Endothelial cell of umbilical vein (primary cell): ENCODE data around the gene DYNLT1. TPM values are rescaled to one million over a fixed set of nuclear protein-coding genes. Genes with fewer than 3 reads are reported as not detected.

Source experiments
- BruUV-seq: library from RNA; stranded (reverse); fragments of 400-500 nt; replicated peaks from 2 replicates; lab custom pipeline; 2021; lab: Mats Ljungman, UMichigan
- CTCF ChIA-PET: fragments of 300-600, 350-600 bp; sonication (Branson Sonifier 250); formaldehyde crosslinking; loops from one replicate; lab custom pipeline; 2021; ENCODE audit warnings: antibody characterized with exemption, inconsistent platforms; lab: Charles Lee
- POLR2A ChIA-PET: fragments of 300-600, 350-600 bp; sonication (Branson Sonifier 250); formaldehyde crosslinking; loops from one replicate; lab custom pipeline; 2021; ENCODE audit warnings: antibody characterized with exemption, inconsistent platforms; lab: Charles Lee
- DNase-seq: peaks from one replicate; pipeline ENCODE4 v3.0.0-alpha.2; 2011; ENCODE audit warnings: low read depth, low spot score
- FAIRE-seq: peaks from 2 replicates; lab custom pipeline; 2011; peaks lifted over from hg19 to GRCh38; lab: Jason Lieb, UNC
- H2AFZ ChIP-seq: 2 replicates; pipeline ENCODE4 v1.6.0; 2012; ENCODE audit warnings: low read depth, low read length, control low read depth, inconsistent platforms
- H3K27ac ChIP-seq: 2 replicates; pipeline ENCODE4 v1.5.1; 2011; ENCODE audit warnings: low read depth, mild to moderate bottlenecking, control low read depth, low read length, moderate library complexity; ENCODE audit not compliant: insufficient read depth
- H3K27me3 ChIP-seq, 2 experiments: 2 replicates each; pipeline versions ENCODE4 v1.6.0 to v1.6.1; 2011; ENCODE audit warnings: low read length in 2 of 2, mixed read lengths in 1 of 2; ENCODE audit not compliant: control insufficient read depth in 2 of 2, insufficient read depth in 2 of 2
- H3K36me3 ChIP-seq, 2 experiments: 2 replicates in 1 of 2; 3 replicates in 1 of 2; pipeline ENCODE4 v1.5.1; 2011; ENCODE audit warnings: low read length in 2 of 2, mild to moderate bottlenecking in 1 of 2, moderate library complexity in 1 of 2; ENCODE audit not compliant: control insufficient read depth in 2 of 2, insufficient read depth in 2 of 2; ENCODE audit errors: extremely low read depth in 1 of 2
- H3K4me1 ChIP-seq: 3 replicates; pipeline ENCODE4 v1.5.1; 2011; ENCODE audit warnings: mild to moderate bottlenecking, low read length; ENCODE audit not compliant: control insufficient read depth, insufficient read depth; ENCODE audit errors: extremely low read depth
- H3K4me2 ChIP-seq: 2 replicates; pipeline ENCODE4 v1.6.1; 2011; ENCODE audit warnings: low read length, control low read depth, mixed read lengths; ENCODE audit not compliant: insufficient read depth
- H3K4me3 ChIP-seq, 3 experiments: fragments of 200-600 bp in 1 of 3; sonication (generic), shearing (Covaris generic) in 1 of 3; replicated peaks in 1 of 3; 2 replicates each; pipeline ENCODE4 v1.5.1; 2011 to 2016; ENCODE audit warnings: control low read depth in 3 of 3, low read length in 3 of 3, mild to moderate bottlenecking in 2 of 3, inconsistent platforms in 1 of 3, low read depth in 1 of 3, moderate library complexity in 1 of 3; ENCODE audit not compliant: insufficient read depth in 1 of 3
- H3K79me2 ChIP-seq: 2 replicates; pipeline ENCODE4 v1.6.0; 2012; ENCODE audit warnings: low read length, inconsistent platforms; ENCODE audit not compliant: control insufficient read depth, insufficient read depth
- H3K9ac ChIP-seq: replicated peaks from 2 replicates; pipeline ENCODE3; 2011; ENCODE audit warnings: low read length, control low read depth; ENCODE audit not compliant: insufficient read depth; ENCODE audit errors: extremely low read depth
- H3K9me1 ChIP-seq: replicated peaks from 3 replicates; pipeline ENCODE4 v1.6.0; 2011; ENCODE audit warnings: mild to moderate bottlenecking, low read length; ENCODE audit not compliant: control insufficient read depth, insufficient read depth; ENCODE audit errors: extremely low read depth
- H3K9me3 ChIP-seq: replicated peaks from 2 replicates; pipeline ENCODE4 v1.5.1; 2012; ENCODE audit warnings: low read length, inconsistent platforms; ENCODE audit not compliant: control insufficient read depth, insufficient read depth
- H4K20me1 ChIP-seq: replicated peaks from 2 replicates; pipeline ENCODE3; 2011; ENCODE audit warnings: mild to moderate bottlenecking, low read length; ENCODE audit not compliant: control insufficient read depth, insufficient read depth; ENCODE audit errors: extremely low read depth
- MYC ChIP-seq: IDR thresholded peaks from one replicate; pipeline ENCODE4 v1.6.1; 2011; ENCODE audit warnings: mild to moderate bottlenecking, low read depth, low read length
- POLR2AphosphoS5 ChIP-seq: IDR thresholded peaks from 2 replicates; pipeline ENCODE4 v1.6.1; 2012; ENCODE audit warnings: low read depth, mild to moderate bottlenecking, control low read depth, low read length, moderate library complexity; ENCODE audit not compliant: insufficient read depth
- dilution Hi-C: fragments of 300-500 bp; cut with MboI; formaldehyde crosslinking; loops from one replicate; pipeline ENCODE4 v1.15.0; 2019; ENCODE audit warnings: low sequenced_read_pairs; ENCODE audit not compliant: extremely low pct_ligation_motif_present
- intact Hi-C: fragments of 100-400 bp; cut with micrococcal nuclease; formaldehyde crosslinking; loops from one replicate; pipeline ENCODE4 v1.10.0; 2022
- polyA plus RNA-seq, 4 experiments: library from polyadenylated mRNA; depleted of rRNA in 3 of 4; stranded (reverse) in 3 of 4; unstranded in 1 of 4; fragments of >200 nt; gene quantifications; 2 replicates each; pipeline versions ENCODE4 v1.2.1 to v1.2.3, GENCODE V29; 2011 to 2012; ENCODE audit warnings: missing spikeins in 1 of 4
- total RNA-seq: library from RNA; stranded (reverse); gene quantifications from 2 replicates; pipeline ENCODE4 v1.2.3, GENCODE V29; 2021
- TF ChIP-seq, protein P1 (sequence below): IDR thresholded peaks from 2 replicates; pipeline ENCODE4 v1.6.1; 2011; ENCODE audit not compliant: insufficient read depth, insufficient read length
- TF ChIP-seq, protein P2 (sequence below), 2 donors: IDR thresholded peaks; 1 replicate in 1 of 2; 2 replicates in 1 of 2; pipeline ENCODE4 v1.5.1; 2011; ENCODE audit warnings: low read length in 2 of 2, mild to moderate bottlenecking in 2 of 2, moderate library complexity in 2 of 2, control low read depth in 1 of 2, inconsistent platforms in 1 of 2, low read depth in 1 of 2; ENCODE audit not compliant: insufficient read depth in 1 of 2; ENCODE audit errors: extremely low read depth in 1 of 2

The DYNLT1 gene
- total and polyA plus RNA-seq, 2 donors (not counting 3 experiments of a cell fraction or from before 2014, with no cell fraction given) = 162 to 267 TPM

DNA sequence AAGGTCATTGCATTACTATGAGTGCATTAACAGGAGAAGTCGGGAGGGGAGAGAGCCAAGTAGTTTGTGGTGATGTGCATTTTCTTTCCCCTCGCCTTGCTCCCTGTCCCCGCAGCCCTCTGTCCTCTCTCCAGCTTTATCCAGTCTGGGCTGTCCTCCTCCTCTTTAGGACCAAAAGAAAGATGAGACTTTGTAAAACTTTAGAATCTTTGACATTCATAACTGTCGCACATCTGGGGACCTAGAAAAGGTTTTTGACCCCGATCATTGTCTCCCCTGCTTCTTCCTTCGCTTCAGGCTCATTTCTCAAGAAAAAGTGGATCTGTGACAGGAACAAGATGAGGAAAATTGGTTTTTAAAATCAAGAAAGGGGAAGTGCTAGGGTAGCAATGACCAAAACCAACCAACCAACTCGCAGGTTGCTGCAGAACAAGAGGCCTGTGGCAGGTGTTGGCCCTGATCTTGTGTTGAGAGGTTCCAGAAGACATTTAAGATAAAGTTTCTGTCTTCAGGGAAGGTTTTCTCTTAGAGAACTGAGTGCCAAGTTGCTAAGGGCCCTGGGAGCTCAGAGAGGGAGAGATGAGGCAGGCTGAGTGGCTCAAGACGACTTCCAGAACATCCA lies 22.9 kb upstream of the DYNLT1 start:
- intact Hi-C loops = no loop called here
- Histone ChIP-seq H3K27me3 (peaks cover 16 to 26% of the 10 kb centered on the region in 2 experiments), H3K27ac (no peak overlapping the region), H3K9me3 (no peaks in the 10 kb centered on the region), H3K9ac (no peak overlapping the region), H3K4me1 (no peaks in the 10 kb centered on the region), H4K20me1 (no peaks in the 10 kb centered on the region), H3K79me2 (no peaks in the 10 kb centered on the region), H3K4me3 (no peak overlapping the region), H2AFZ (no peak overlapping the region), H3K36me3 (no peaks in the 10 kb centered on the region), H3K9me1 (no peaks in the 10 kb centered on the region), H3K4me2 (no peak overlapping the region)
- POLR2A ChIA-PET = no interaction called here
- BruUV-seq = no TSS peak
- CTCF ChIA-PET = interaction anchor here (0.9 to 8.2 kb wide), 2 partner anchors 7 to 24 kb away, joined by 4 to 45 read pairs; no protein-coding TSS in a partner anchor
- FAIRE-seq (no peak), DNase-seq (no peak)
- dilution Hi-C loops = no loop called here
- no peak for TF ChIP-seq POLR2AphosphoS5
- TF ChIP-seq, protein P1, sequence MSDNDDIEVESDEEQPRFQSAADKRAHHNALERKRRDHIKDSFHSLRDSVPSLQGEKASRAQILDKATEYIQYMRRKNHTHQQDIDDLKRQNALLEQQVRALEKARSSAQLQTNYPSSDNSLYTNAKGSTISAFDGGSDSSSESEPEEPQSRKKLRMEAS = no peak
- TF ChIP-seq, protein P2, sequence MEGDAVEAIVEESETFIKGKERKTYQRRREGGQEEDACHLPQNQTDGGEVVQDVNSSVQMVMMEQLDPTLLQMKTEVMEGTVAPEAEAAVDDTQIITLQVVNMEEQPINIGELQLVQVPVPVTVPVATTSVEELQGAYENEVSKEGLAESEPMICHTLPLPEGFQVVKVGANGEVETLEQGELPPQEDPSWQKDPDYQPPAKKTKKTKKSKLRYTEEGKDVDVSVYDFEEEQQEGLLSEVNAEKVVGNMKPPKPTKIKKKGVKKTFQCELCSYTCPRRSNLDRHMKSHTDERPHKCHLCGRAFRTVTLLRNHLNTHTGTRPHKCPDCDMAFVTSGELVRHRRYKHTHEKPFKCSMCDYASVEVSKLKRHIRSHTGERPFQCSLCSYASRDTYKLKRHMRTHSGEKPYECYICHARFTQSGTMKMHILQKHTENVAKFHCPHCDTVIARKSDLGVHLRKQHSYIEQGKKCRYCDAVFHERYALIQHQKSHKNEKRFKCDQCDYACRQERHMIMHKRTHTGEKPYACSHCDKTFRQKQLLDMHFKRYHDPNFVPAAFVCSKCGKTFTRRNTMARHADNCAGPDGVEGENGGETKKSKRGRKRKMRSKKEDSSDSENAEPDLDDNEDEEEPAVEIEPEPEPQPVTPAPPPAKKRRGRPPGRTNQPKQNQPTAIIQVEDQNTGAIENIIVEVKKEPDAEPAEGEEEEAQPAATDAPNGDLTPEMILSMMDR (IDR thresholded peaks at IDR 0.05; ENCODE audit: extremely low read depth in 1 of 2, insufficient read depth in 1 of 2, low read depth in 1 of 2, low read length in 2 of 2) = no peak
- TF ChIP-seq MYC = no peak
